Panc1 (cell line): Measurements from ENCODE around the gene MRPL14. TPM values are rescaled to one million over a fixed set of nuclear protein-coding genes. Genes with fewer than 3 reads are reported as not detected.

ENCODE experiments used
- ATAC-seq: fragments of 200-7000 bp; cut with Tn5 transposase; 2 replicates; pipeline ENCODE4 v1.9.1; 2020; ENCODE audit warnings: mild to moderate bottlenecking, moderate library complexity
- BruUV-seq: library from RNA; stranded (reverse); fragments of 400-500 nt; replicated peaks from 2 replicates; lab custom pipeline; 2021; lab: Mats Ljungman, UMichigan
- CTCF ChIA-PET: fragments of 300-600 bp; sonication (Branson Sonifier 250); formaldehyde crosslinking; loops from one replicate; lab custom pipeline; 2022; ENCODE audit warnings: antibody characterized with exemption; lab: Charles Lee
- POLR2A ChIA-PET: fragments of 300-600 bp; sonication (Branson Sonifier 250); formaldehyde crosslinking; loops from one replicate; lab custom pipeline; 2022; ENCODE audit warnings: antibody characterized with exemption; lab: Charles Lee
- DNase-seq: peaks from one replicate; pipeline ENCODE4 v3.0.0-alpha.2; 2010; ENCODE audit warnings: low read depth, low spot score
- H3K27ac ChIP-seq: 2 replicates; pipeline ENCODE4 v1.5.1; 2011; ENCODE audit warnings: mild to moderate bottlenecking, low read length, inconsistent platforms
- H3K27me3 ChIP-seq: fragments of 200-500 bp; sonication (Bioruptor generic); 2 replicates; pipeline ENCODE4 v1.6.0; 2014; ENCODE audit warnings: low read length, inconsistent platforms; ENCODE audit not compliant: control insufficient read depth, insufficient read depth
- H3K36me3 ChIP-seq: fragments of 200-500 bp; sonication (Bioruptor generic); 2 replicates; pipeline ENCODE4 v1.5.1; 2014; ENCODE audit warnings: inconsistent platforms, mild to moderate bottlenecking, low read length, moderate library complexity; ENCODE audit not compliant: control insufficient read depth, insufficient read depth
- H3K4me1 ChIP-seq: 2 replicates; pipeline ENCODE4 v1.5.1; 2011; ENCODE audit warnings: inconsistent platforms, mild to moderate bottlenecking, low read length, moderate library complexity; ENCODE audit not compliant: control insufficient read depth, insufficient read depth
- H3K4me3 ChIP-seq, 2 experiments: 2 replicates each; pipeline ENCODE4 v1.5.1; 2011 to 2012; ENCODE audit warnings: low read depth in 2 of 2, low read length in 2 of 2, mild to moderate bottlenecking in 2 of 2, inconsistent platforms in 1 of 2, moderate library complexity in 1 of 2
- H3K9me3 ChIP-seq: fragments of 200-500 bp; sonication (Bioruptor generic); 2 replicates; pipeline ENCODE4 v1.5.1; 2014; ENCODE audit warnings: low read depth, mild to moderate bottlenecking, inconsistent platforms, low read length, moderate library complexity; ENCODE audit not compliant: control insufficient read depth, insufficient read depth
- CTCF ChIP-seq: fragments of 450-650 bp; IDR thresholded peaks from 2 replicates; pipeline ENCODE4 v1.5.1; 2017; ENCODE audit warnings: mild to moderate bottlenecking
- POLR2AphosphoS5 ChIP-seq: IDR thresholded peaks from 2 replicates; pipeline ENCODE4 v1.6.1; 2012; ENCODE audit warnings: mild to moderate bottlenecking, low read depth, low read length, moderate library complexity
- REST ChIP-seq, 2 experiments: IDR thresholded peaks; 2 replicates each; pipeline ENCODE4 v1.6.1; 2011 to 2012; ENCODE audit warnings: low read depth in 2 of 2, control low read depth in 1 of 2, low read length in 1 of 2, mild to moderate bottlenecking in 1 of 2, moderate library complexity in 1 of 2; ENCODE audit not compliant: insufficient read depth in 1 of 2
- SIN3A ChIP-seq: IDR thresholded peaks from 2 replicates; pipeline ENCODE4 v1.6.1; 2012; ENCODE audit warnings: low read depth, mild to moderate bottlenecking, low read length, moderate library complexity, borderline replicate concordance; ENCODE audit not compliant: insufficient read depth
- TCF7L2 ChIP-seq: IDR thresholded peaks from 2 replicates; pipeline ENCODE4 v1.6.1; 2011; ENCODE audit warnings: mild to moderate bottlenecking, low read depth, low read length, inconsistent platforms
- in situ Hi-C: cut with HindIII; loops from 2 replicates; pipeline ENCODE4 v1.10.0; 2016; ENCODE audit warnings: low sequenced_read_pairs, low pct_unique_long_range_greater_than_20kb
- intact Hi-C: fragments of 100-400 bp; cut with micrococcal nuclease; formaldehyde crosslinking; loops from one replicate; pipeline ENCODE4 v1.10.0; 2022; ENCODE audit not compliant: unreplicated experiment
- total RNA-seq: library from RNA; stranded (reverse); gene quantifications from one replicate; pipeline ENCODE4 v1.2.1, GENCODE V29; 2021; ENCODE audit not compliant: unreplicated experiment

The MRPL14 gene
- total RNA-seq, 1 experiment from 2014 or later = 82.0 TPM

GRCh38 chr6:44142835-44143234 is 15.6 kb upstream of the MRPL14 start:
- TF ChIP-seq REST (IDR thresholded peaks at IDR 0.05; ENCODE audit: insufficient read depth in 1 of 2, low read depth in 2 of 2, low read length in 1 of 2) (no peak), TCF7L2 (no peak), CTCF (no peak), SIN3A (no peak), POLR2AphosphoS5 (no peak)
- intact Hi-C loops = no loop called here
- DNase-seq (no peak), ATAC-seq (no peak)
- Histone ChIP-seq H3K4me3 (no peak overlapping the region), H3K9me3 (no peaks in the 10 kb centered on the region), H3K27ac (no peak overlapping the region), H3K4me1 (no peaks in the 10 kb centered on the region), H3K36me3 (peaks cover 3% of the 10 kb centered on the region; the same call in 1 of the 2 replicates), H3K27me3 (no peaks in the 10 kb centered on the region)
- in situ Hi-C loops = no loop called here
- POLR2A ChIA-PET = no interaction called here
- CTCF ChIA-PET = no interaction called here
- BruUV-seq = no TSS peak

- ChIA-PET CTCF (no interaction called here), POLR2A (no interaction called here)
- TF ChIP-seq CTCF (no peak), REST (IDR thresholded peaks at IDR 0.05; ENCODE audit: insufficient read depth in 1 of 2, low read depth in 2 of 2, low read length in 1 of 2) (no peak), TCF7L2 (no peak), SIN3A (no peak), POLR2AphosphoS5 (no peak)
- no peaks in the 10 kb centered on the region for H3K27me3 ChIP-seq
- peaks cover 3% of the 10 kb centered on the region; the same call in 1 of the 2 replicates for H3K36me3 ChIP-seq
- H3K4me3 ChIP-seq = no peak overlapping the region
- DNase-seq (no peak), ATAC-seq (no peak)
- no peaks in the 10 kb centered on the region for H3K4me1 ChIP-seq
- in situ Hi-C loops = no loop called here
- intact Hi-C loops = no loop called here
- H3K9me3 ChIP-seq = no peaks in the 10 kb centered on the region
- no peak overlapping the region for H3K27ac ChIP-seq
- no TSS peak for BruUV-seq
These were observed 12.1 kb upstream of the MRPL14 start for GRCh38 chr6:44139351-44139743.
